GM23248 (cell line): Measurements from ENCODE around the gene ALDH1L1. TPM values are rescaled to one million over a fixed set of nuclear protein-coding genes. Genes with fewer than 3 reads are reported as not detected.
A peak's percentile ranks its signal among the peaks of the same experiment; 100 is the strongest.

Experiments used
- DNase-seq: peaks from one replicate; pipeline ENCODE4 v3.0.0-alpha.2; 2015
- H2AFZ ChIP-seq: fragments of 200-600 bp; sonication (generic); 2 replicates; pipeline ENCODE4 v1.6.1; 2016; ENCODE audit warnings: antibody characterized with exemption
- H3F3A ChIP-seq: fragments of 200-600 bp; sonication (generic); 2 replicates; pipeline ENCODE4 v1.6.1; 2016; ENCODE audit warnings: mild to moderate bottlenecking, antibody characterized with exemption, mixed run types; ENCODE audit not compliant: insufficient read depth
- H3K27ac ChIP-seq: fragments of 200-600 bp; sonication (generic); 2 replicates; pipeline ENCODE4 v1.5.1; 2016; ENCODE audit warnings: mild to moderate bottlenecking
- H3K27me3 ChIP-seq: fragments of 200-600 bp; sonication (generic); replicated peaks from 2 replicates; pipeline ENCODE4 v1.6.1; 2016; ENCODE audit warnings: mild to moderate bottlenecking; ENCODE audit not compliant: insufficient read depth
- H3K36me3 ChIP-seq: fragments of 200-600 bp; sonication (generic); 2 replicates; pipeline ENCODE4 v1.6.1; 2016; ENCODE audit warnings: low read depth, mild to moderate bottlenecking
- H3K4me1 ChIP-seq: fragments of 200-600 bp; sonication (generic); 2 replicates; pipeline ENCODE4 v1.6.1; 2016; ENCODE audit warnings: mild to moderate bottlenecking; ENCODE audit not compliant: insufficient read depth
- H3K4me2 ChIP-seq: fragments of 200-600 bp; sonication (generic); one replicate; pipeline ENCODE4 v1.6.1; 2016; ENCODE audit warnings: mild to moderate bottlenecking; ENCODE audit not compliant: unreplicated experiment
- H3K4me3 ChIP-seq: fragments of 200-600 bp; sonication (generic); 2 replicates; pipeline ENCODE4 v1.5.1; 2016; ENCODE audit warnings: mild to moderate bottlenecking
- H3K79me2 ChIP-seq: fragments of 200-600 bp; sonication (generic); 2 replicates; pipeline ENCODE4 v1.6.1; 2016; ENCODE audit warnings: mild to moderate bottlenecking; ENCODE audit not compliant: insufficient read depth
- H3K9ac ChIP-seq: fragments of 200-600 bp; sonication (generic); 2 replicates; pipeline ENCODE4 v1.6.1; 2016; ENCODE audit warnings: mild to moderate bottlenecking
- H3K9me2 ChIP-seq: fragments of 200-600 bp; sonication (generic); 2 replicates; pipeline ENCODE4 v1.6.1; 2016; ENCODE audit warnings: mixed run types, mild to moderate bottlenecking, moderate library complexity; ENCODE audit not compliant: insufficient read depth
- H3K9me3 ChIP-seq: fragments of 200-600 bp; sonication (generic); one replicate; pipeline ENCODE4 v1.6.1; 2017; ENCODE audit warnings: low read depth
- H4K20me1 ChIP-seq: fragments of 200-600 bp; sonication (generic); 2 replicates; pipeline ENCODE4 v1.6.0; 2016; ENCODE audit not compliant: insufficient read depth
- EZH2 ChIP-seq: fragments of 200-600 bp; sonication (generic); IDR thresholded peaks from 2 replicates; pipeline ENCODE4 v1.6.1; 2018; ENCODE audit warnings: antibody characterized with exemption, mild to moderate bottlenecking; ENCODE audit not compliant: insufficient read depth, poor library complexity, severe bottlenecking
- EZH2phosphoT487 ChIP-seq: fragments of 200-600 bp; sonication (generic); IDR thresholded peaks from 2 replicates; pipeline ENCODE4 v1.6.1; 2018; ENCODE audit warnings: antibody characterized with exemption, moderate library complexity, mild to moderate bottlenecking, low read depth; ENCODE audit not compliant: insufficient read depth
- WGBS, 2 experiments: methylation state at CpG; one replicate each; pipeline ENCODE4 v1.1.6; 2015 to 2017; ENCODE audit warnings: low lambda C conversion rate in 2 of 2, low coverage in 1 of 2; ENCODE audit errors: missing lambda C conversion rate in 2 of 2; 5-methylcytosine and 5-hydroxymethylcytosine counted together
- in situ Hi-C: fragments of 300-500 bp; cut with MboI; formaldehyde crosslinking; loops from 2 replicates; pipeline ENCODE4 v1.15.0; 2020
- polyA plus RNA-seq: library from polyadenylated mRNA; unstranded; fragments of >200 nt; fragmentation: Nextera tagmentation; extraction: Ambion mirVana; gene quantifications from 2 replicates; pipeline ENCODE4 v1.2.1, GENCODE V29; 2016
- total RNA-seq: library from RNA; depleted of rRNA; stranded (reverse); fragments of >200 nt; shearing (Covaris generic); gene quantifications from 2 replicates; pipeline ENCODE4 v1.2.3, GENCODE V29; 2014

ALDH1L1 gene
- total and polyA plus RNA-seq, 2 experiments from 2014 or later, result not detected

GRCh38 chr3:126107957-126108675 is 72.3 kb downstream of the ALDH1L1 start:
- H4K20me1 ChIP-seq, result no peaks in the 10 kb centered on the region
- in situ Hi-C loops, result no loop called here
- no peaks in the 10 kb centered on the region for H3K79me2 ChIP-seq
- H3K9ac ChIP-seq, result no peak overlapping the region
- H3F3A ChIP-seq, result no peaks in the 10 kb centered on the region
- no peak overlapping the region for H3K4me2 ChIP-seq
- no peaks in the 10 kb centered on the region for H3K9me3 ChIP-seq
- H3K27ac ChIP-seq, result no peak overlapping the region
- no peaks in the 10 kb centered on the region for H3K4me1 ChIP-seq
- DNase-seq, result peak; percentile 37
- no peaks in the 10 kb centered on the region for H3K27me3 ChIP-seq
- 77 to 82% methylated on average over 8 of the region's 8 CpGs for WGBS, 2 experiments
- TF ChIP-seq EZH2phosphoT487 (no peak), EZH2 (no peak)
- no peaks in the 10 kb centered on the region for H3K9me2 ChIP-seq
- H3K4me3 ChIP-seq, result no peak overlapping the region
- H3K36me3 ChIP-seq, result no peaks in the 10 kb centered on the region
- no peak overlapping the region for H2AFZ ChIP-seq

- no peaks in the 10 kb centered on the region for H3K36me3 ChIP-seq
- H3K27me3 ChIP-seq, result no peaks in the 10 kb centered on the region
- peaks cover 4% of the 10 kb centered on the region for H3K4me1 ChIP-seq
- in situ Hi-C loops, result no loop called here
- no peak for TF ChIP-seq EZH2
- TF ChIP-seq EZH2phosphoT487, result no peak
- H3K27ac ChIP-seq, result no peak overlapping the region
- no peak overlapping the region for H3K4me2 ChIP-seq
- H3K9me2 ChIP-seq, result no peaks in the 10 kb centered on the region
- no peak overlapping the region for H3K4me3 ChIP-seq
- no peaks in the 10 kb centered on the region for H3K79me2 ChIP-seq
- no peak for DNase-seq
- no peaks in the 10 kb centered on the region for H4K20me1 ChIP-seq
- WGBS, 2 experiments, result 67 to 74% methylated on average over 17 of the region's 17 CpGs
- H3F3A ChIP-seq, result no peaks in the 10 kb centered on the region
- no peak overlapping the region for H3K9ac ChIP-seq
- H3K9me3 ChIP-seq, result no peaks in the 10 kb centered on the region
- no peak overlapping the region for H2AFZ ChIP-seq
Measured at GRCh38 chr3:126107203-126107939, 73.0 kb downstream of the ALDH1L1 start.

GRCh38 chr3:126106336-126107202 is 73.8 kb downstream of the ALDH1L1 start:
- Histone ChIP-seq H3K79me2 (no peaks in the 10 kb centered on the region), H3K4me3 (no peak overlapping the region), H3K9me2 (no peaks in the 10 kb centered on the region), H3K36me3 (no peaks in the 10 kb centered on the region), H4K20me1 (no peaks in the 10 kb centered on the region), H3K4me2 (no peak overlapping the region), H3K4me1 (peaks cover 8% of the 10 kb centered on the region), H3K27ac (no peak overlapping the region), H3K9ac (no peak overlapping the region), H3F3A (no peaks in the 10 kb centered on the region), H3K27me3 (no peaks in the 10 kb centered on the region), H3K9me3 (no peaks in the 10 kb centered on the region), H2AFZ (no peak overlapping the region)
- in situ Hi-C loops, result no loop called here
- 68 to 74% methylated on average over 17 to 21 of the region's 21 CpGs for WGBS, 2 experiments
- no peak for TF ChIP-seq EZH2phosphoT487
- no peak for TF ChIP-seq EZH2
- DNase-seq, result no peak

- Histone ChIP-seq H2AFZ (no peak overlapping the region), H3K36me3 (no peaks in the 10 kb centered on the region), H3K27me3 (no peaks in the 10 kb centered on the region), H3F3A (no peaks in the 10 kb centered on the region), H3K9me2 (no peaks in the 10 kb centered on the region), H3K27ac (no peak overlapping the region), H3K79me2 (no peaks in the 10 kb centered on the region), H3K9ac (no peak overlapping the region), H3K4me3 (no peak overlapping the region), H4K20me1 (no peaks in the 10 kb centered on the region), H3K4me1 (peaks cover 8% of the 10 kb centered on the region), H3K4me2 (no peak overlapping the region), H3K9me3 (no peaks in the 10 kb centered on the region)
- WGBS, 2 experiments, result 71 to 74% methylated on average over 16 of the region's 16 CpGs
- no peak for DNase-seq
- TF ChIP-seq EZH2 (no peak), EZH2phosphoT487 (no peak)
- in situ Hi-C loops, result no loop called here
Measured at GRCh38 chr3:126105691-126106187, 74.6 kb downstream of the ALDH1L1 start.
